GM23338 (cell line): Measurements from ENCODE around the gene OVAAL. TPM values are rescaled to one million over a fixed set of nuclear protein-coding genes. Genes with fewer than 3 reads are reported as not detected.
A peak's percentile ranks its signal among the peaks of the same experiment; 100 is the strongest.

Experiments
- ATAC-seq: fragments of 200-7000 bp; cut with Tn5 transposase; 3 replicates; pipeline ENCODE4 v1.9.1; 2020
- DNase-seq: peaks from one replicate; pipeline ENCODE4 v3.0.0-alpha.2; 2015; ENCODE audit warnings: low spot score
- H2AFZ ChIP-seq: fragments of 200-600 bp; sonication (generic); 2 replicates; pipeline ENCODE4 v1.8.0; 2016; ENCODE audit warnings: antibody characterized with exemption, mild to moderate bottlenecking, moderate library complexity
- H3F3A ChIP-seq: fragments of 200-600 bp; sonication (generic); replicated peaks from 2 replicates; pipeline ENCODE4 v1.8.0; 2017; ENCODE audit warnings: antibody characterized with exemption, mixed run types, low read depth
- H3K27ac ChIP-seq: fragments of 200-600 bp; sonication (generic); 2 replicates; pipeline ENCODE4 v1.6.1; 2016; ENCODE audit warnings: low read depth
- H3K27me3 ChIP-seq: fragments of 200-600 bp; sonication (generic); 2 replicates; pipeline ENCODE4 v1.8.0; 2016; ENCODE audit warnings: mild to moderate bottlenecking, mixed run types, moderate library complexity; ENCODE audit not compliant: insufficient read depth
- H3K36me3 ChIP-seq: fragments of 200-600 bp; sonication (generic); 2 replicates; pipeline ENCODE4 v1.8.0; 2016; ENCODE audit warnings: mild to moderate bottlenecking; ENCODE audit not compliant: insufficient read depth
- H3K4me1 ChIP-seq: fragments of 200-600 bp; sonication (generic); 2 replicates; pipeline ENCODE4 v1.8.0; 2016; ENCODE audit warnings: mild to moderate bottlenecking, moderate library complexity; ENCODE audit not compliant: insufficient read depth
- H3K4me2 ChIP-seq: fragments of 200-600 bp; sonication (generic); 2 replicates; pipeline ENCODE4 v1.7.1; 2017; ENCODE audit warnings: mixed run types
- H3K4me3 ChIP-seq: fragments of 200-600 bp; sonication (generic); 2 replicates; pipeline ENCODE4 v1.6.1; 2016; ENCODE audit warnings: mixed run types
- H3K79me2 ChIP-seq: fragments of 200-600 bp; sonication (generic); replicated peaks from 2 replicates; pipeline ENCODE4 v1.8.0; 2017; ENCODE audit warnings: mild to moderate bottlenecking; ENCODE audit not compliant: insufficient read depth
- H3K9me2 ChIP-seq: fragments of 200-600 bp; sonication (generic); 2 replicates; pipeline ENCODE4 v1.8.0; 2017; ENCODE audit not compliant: insufficient read depth
- H4K20me1 ChIP-seq: fragments of 200-600 bp; sonication (generic); replicated peaks from 2 replicates; pipeline ENCODE4 v1.8.0; 2017; ENCODE audit warnings: mild to moderate bottlenecking; ENCODE audit not compliant: insufficient read depth
- H3K27ac Mint-ChIP-seq: 2 replicates; pipeline ENCODE4 v1.8.0; 2020; ENCODE audit warnings: inconsistent platforms, mild to moderate bottlenecking, moderate library complexity, mixed read lengths
- H3K27me3 Mint-ChIP-seq: 3 replicates; pipeline ENCODE4 v1.8.0; 2022; ENCODE audit warnings: low read depth, mild to moderate bottlenecking, moderate library complexity, mixed read lengths, inconsistent platforms; ENCODE audit not compliant: insufficient read depth, poor library complexity
- H3K36me3 Mint-ChIP-seq: 3 replicates; pipeline ENCODE4 v1.8.0; 2021; ENCODE audit warnings: low read depth, mild to moderate bottlenecking, inconsistent platforms, moderate library complexity, mixed read lengths
- H3K4me1 Mint-ChIP-seq: 3 replicates; pipeline ENCODE4 v1.8.0; 2020; ENCODE audit warnings: mild to moderate bottlenecking, inconsistent platforms, mixed read lengths
- H3K4me3 Mint-ChIP-seq: 3 replicates; pipeline ENCODE4 v1.8.0; 2021; ENCODE audit warnings: moderate library complexity, mild to moderate bottlenecking, inconsistent platforms, mixed read lengths
- H3K9me3 Mint-ChIP-seq: 3 replicates; pipeline ENCODE4 v1.8.0; 2020; ENCODE audit warnings: moderate library complexity, mild to moderate bottlenecking, inconsistent platforms, mixed read lengths
- CREB1 ChIP-seq: fragments of 250-450 bp; sonication (Bioruptor Pico); IDR thresholded peaks from 2 replicates; pipeline ENCODE4 v1.5.0; 2020; ENCODE audit warnings: low read depth, mild to moderate bottlenecking, moderate library complexity
- ETS1 ChIP-seq: IDR thresholded peaks from 2 replicates; pipeline ENCODE4 v1.6.1; 2016; ENCODE audit warnings: antibody characterized with exemption
- EZH2 ChIP-seq: fragments of 200-600 bp; sonication (generic); IDR thresholded peaks from one replicate; pipeline ENCODE4 v1.8.0; 2017; ENCODE audit warnings: antibody characterized with exemption, mild to moderate bottlenecking, low read depth; ENCODE audit not compliant: unreplicated experiment
- EZH2phosphoT487 ChIP-seq: fragments of 200-600 bp; sonication (generic); IDR thresholded peaks from one replicate; pipeline ENCODE4 v1.8.1; 2018; ENCODE audit warnings: antibody characterized with exemption; ENCODE audit not compliant: unreplicated experiment
- JUNB ChIP-seq: IDR thresholded peaks from one replicate; pipeline ENCODE4 v1.6.1; 2016; ENCODE audit warnings: antibody characterized with exemption; ENCODE audit not compliant: unreplicated experiment
- NANOG ChIP-seq: IDR thresholded peaks from 2 replicates; pipeline ENCODE4 v1.6.1; 2016; ENCODE audit warnings: antibody characterized with exemption, borderline replicate concordance
- POLR2AphosphoS5 ChIP-seq: IDR thresholded peaks from 2 replicates; pipeline ENCODE4 v1.6.1; 2016; ENCODE audit warnings: antibody characterized with exemption, low read depth
- STAT1 ChIP-seq: IDR thresholded peaks from one replicate; pipeline ENCODE4 v1.6.1; 2016; ENCODE audit warnings: antibody characterized with exemption; ENCODE audit not compliant: unreplicated experiment
- ZNF114 ChIP-seq: fragments of 250-450 bp; sonication (Bioruptor Pico); IDR thresholded peaks from 2 replicates; pipeline ENCODE4 v1.5.0; 2020; ENCODE audit warnings: mild to moderate bottlenecking, moderate library complexity
- ZNF462 ChIP-seq: fragments of 250-450 bp; sonication (Bioruptor Pico); IDR thresholded peaks from 2 replicates; pipeline ENCODE4 v1.5.0; 2020; ENCODE audit warnings: mild to moderate bottlenecking, moderate library complexity
- polyA plus RNA-seq: library from polyadenylated mRNA; unstranded; fragments of >200 nt; fragmentation: Nextera tagmentation; extraction: Ambion mirVana; gene quantifications from 2 replicates; pipeline ENCODE4 v1.2.1, GENCODE V29; 2016
- total RNA-seq: library from RNA; depleted of rRNA; stranded (reverse); fragments of >200 nt; shearing (Covaris generic); gene quantifications from 2 replicates; pipeline ENCODE4 v1.2.3, GENCODE V29; 2014

OVAAL gene
- total and polyA plus RNA-seq, 2 experiments from 2014 or later: not detected

GRCh38 chr1:180612632-180613031, 53.9 kb downstream of the OVAAL start (continued):
- TF ChIP-seq ZNF462 (CRISPR knock-in tag): no peak
- TF ChIP-seq EZH2phosphoT487: no peak
- no peak for TF ChIP-seq ETS1
- TF ChIP-seq CREB1 (CRISPR knock-in tag): no peak

GRCh38 chr1:180614730-180615129, 56.0 kb downstream of the OVAAL start:
- Histone ChIP-seq H3K36me3 (no peaks in the 10 kb centered on the region), H3K4me3 (no peak overlapping the region), H3K4me2 (no peak overlapping the region), H4K20me1 (no peaks in the 10 kb centered on the region), H3K27me3 (no peaks in the 10 kb centered on the region), H3K9me2 (0 out of 2 replicates have a peak, but pooled peaks cover under 1% of the 10 kb centered on the region), H2AFZ (peak overlapping the region; percentile 15; the same call in 1 of the 2 replicates), H3K79me2 (no peaks in the 10 kb centered on the region), H3K27ac (no peak overlapping the region), H3F3A (no peaks in the 10 kb centered on the region), H3K4me1 (peaks cover 9% of the 10 kb centered on the region)
- ATAC-seq (no peak), DNase-seq (no peak)
- no peaks in the 10 kb centered on the region for H3K9me3 Mint-ChIP-seq
- no peak overlapping the region for H3K4me3 Mint-ChIP-seq
- no peaks in the 10 kb centered on the region for H3K36me3 Mint-ChIP-seq
- no peaks in the 10 kb centered on the region for H3K27me3 Mint-ChIP-seq
- peaks cover 16% of the 10 kb centered on the region for H3K4me1 Mint-ChIP-seq
- no peak overlapping the region for H3K27ac Mint-ChIP-seq
- TF ChIP-seq POLR2AphosphoS5 (no peak), JUNB (no peak), NANOG (no peak), CREB1 (CRISPR knock-in tag) (no peak), STAT1 (no peak), EZH2phosphoT487 (no peak), ZNF114 (CRISPR knock-in tag) (no peak), EZH2 (no peak)
